AG04449 (cell line): ENCODE measurements around the gene ZBTB9.
A peak's percentile ranks its signal among the peaks of the same experiment; 100 is the strongest.

Experiments used
- CTCF ChIA-PET: fragments of 350-600 bp; formaldehyde crosslinking; extraction: SDS; loops from one replicate; lab custom pipeline; 2021; ENCODE audit warnings: antibody characterized with exemption; lab: Yijun Ruan, JAX
- POLR2A ChIA-PET: fragments of 400-600, 350-600 bp; formaldehyde crosslinking; extraction: SDS; loops from one replicate; lab custom pipeline; 2020; ENCODE audit warnings: antibody characterized with exemption, inconsistent platforms; lab: Yijun Ruan, JAX
- DNase-seq: peaks from one replicate; pipeline ENCODE4 v3.0.0-alpha.2; 2010; ENCODE audit warnings: low read depth, low spot score
- H3K4me3 ChIP-seq: 2 replicates; pipeline ENCODE4 v1.5.1; 2011; ENCODE audit warnings: low read depth, mild to moderate bottlenecking, control low read depth, low read length
- CTCF ChIP-seq: IDR thresholded peaks from one replicate; pipeline ENCODE4 v1.5.1; 2011; ENCODE audit warnings: mild to moderate bottlenecking, moderate library complexity, low read length, control low read depth, inconsistent platforms; ENCODE audit not compliant: insufficient read depth; ENCODE audit errors: missing control alignments

The ZBTB9 gene

GRCh38 chr6:33414592-33415271 is 39.6 kb upstream of the ZBTB9 start:
- ChIA-PET POLR2A (interaction anchor here (1.1 kb wide), 1 partner anchor 96 kb away, joined by 3 read pairs; no protein-coding TSS in a partner anchor), CTCF (interaction anchor here (0.7 to 1.1 kb wide), 2 partner anchors 10 to 20 kb away, joined by 3 read pairs; no protein-coding TSS in a partner anchor)
- TF ChIP-seq CTCF: peak; percentile 44
- peak overlapping the region; percentile 3; the same call in 1 of the 2 replicates for H3K4me3 ChIP-seq
- DNase-seq: no peak

GRCh38 chr6:33415831-33416230 is 38.5 kb upstream of the ZBTB9 start:
- H3K4me3 ChIP-seq: peak overlapping the region; percentile 91
- no peak for TF ChIP-seq CTCF
- CTCF ChIA-PET: interaction anchor here (1.1 to 2.3 kb wide), 4 partner anchors 9 to 164 kb away, joined by 3 to 11 read pairs (median 5); partner anchors contain the start of gene BAK1
- POLR2A ChIA-PET: no interaction called here
- no peak for DNase-seq

- ChIA-PET POLR2A (interaction anchor here (0.6 kb wide), 1 partner anchor 9 kb away, joined by 4 read pairs; no protein-coding TSS in a partner anchor), CTCF (interaction anchor here (1.1 to 2.3 kb wide), 4 partner anchors 9 to 163 kb away, joined by 3 to 11 read pairs (median 5); partner anchors contain the start of gene BAK1)
- H3K4me3 ChIP-seq: peak overlapping the region; percentile 91
- DNase-seq: no peak
- no peak for TF ChIP-seq CTCF
These were observed 37.8 kb upstream of the ZBTB9 start for GRCh38 chr6:33416386-33417127.

GRCh38 chr6:33417128-33417902 is 37.1 kb upstream of the ZBTB9 start:
- peak overlapping the region; percentile 91 for H3K4me3 ChIP-seq
- no peak for TF ChIP-seq CTCF
- ChIA-PET CTCF (interaction anchor here (1.1 to 2.3 kb wide), 5 partner anchors 8 to 162 kb away, joined by 3 to 11 read pairs (median 7); partner anchors contain the start of gene BAK1), POLR2A (interaction anchor here (0.6 kb wide), 1 partner anchor 9 kb away, joined by 4 read pairs; no protein-coding TSS in a partner anchor)
- peak; percentile 64 for DNase-seq

GRCh38 chr6:33417903-33418689 is 36.3 kb upstream of the ZBTB9 start, which contains the start of gene CUTA:
Gene CUTA (minus strand): TSS chr6:33418107. CDS start chr6:33418000, 107 bp downstream.
- no peak for TF ChIP-seq CTCF
- CTCF ChIA-PET: interaction anchor here (0.8 to 2.1 kb wide), 7 partner anchors 11 to 161 kb away, joined by 3 to 10 read pairs (median 4); no protein-coding TSS in a partner anchor
- POLR2A ChIA-PET: no interaction called here

More at GRCh38 chr6:33417903-33418689, 36.3 kb upstream of the ZBTB9 start, which contains the start of gene CUTA:
- peak within 1 kb of the TSS; percentile 91 for H3K4me3 ChIP-seq
- peak; percentile 98 for DNase-seq
